ENCODE results near the gene SGCA. TPM values are rescaled to one million over a fixed set of nuclear protein-coding genes. Genes with fewer than 3 reads are reported as not detected.
A peak's percentile ranks its signal among the peaks of the same experiment; 100 is the strongest.

The SGCA gene
- total and polyA plus RNA-seq, 12 donors, result 0.28 to 5.5 (median 1.6) TPM; not detected in 4

DNA sequence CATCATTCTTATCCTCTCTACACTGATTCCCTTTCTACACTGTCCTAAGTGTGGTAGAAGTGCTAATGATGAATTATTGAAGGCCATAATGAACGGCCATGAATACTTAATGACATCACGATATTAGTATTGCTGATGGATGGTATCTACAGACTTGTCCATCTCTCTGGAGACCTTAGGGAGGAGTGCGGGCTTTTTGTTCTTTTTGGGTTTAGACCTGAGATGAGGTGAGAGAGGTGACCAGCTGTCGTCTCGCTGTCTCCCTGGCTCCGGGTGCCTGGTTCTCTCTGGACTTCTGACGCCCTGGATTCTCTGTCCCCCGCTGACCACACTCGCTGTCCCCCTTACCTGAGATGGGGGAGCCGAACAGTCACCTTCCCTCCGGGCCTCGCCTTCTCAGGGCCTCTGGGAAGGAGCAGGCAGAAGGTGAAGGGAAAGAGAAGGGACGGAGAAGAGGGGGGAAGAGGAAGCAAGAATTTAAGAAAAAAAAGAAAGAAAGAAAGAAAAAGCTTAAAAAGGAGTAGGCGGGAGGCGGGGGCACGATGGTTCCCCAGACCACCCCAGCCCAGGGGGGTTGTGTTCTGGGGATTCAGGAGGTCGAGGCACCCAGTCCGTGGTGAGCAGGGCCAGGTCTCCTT, 17.1 kb downstream of the SGCA start:
- no peaks in the 10 kb centered on the region for H3K36me3 ChIP-seq (replicated peaks in 1 of 2)
- H3K4me3 ChIP-seq, result no peak overlapping the region
- no peak overlapping the region for H3K27ac ChIP-seq
- intact Hi-C loops (cut with DNase I), result no loop called here
- no peaks in the 10 kb centered on the region for H3K9me3 ChIP-seq (replicated peaks in 1 of 3)
- no peaks in the 10 kb centered on the region for H3K27me3 ChIP-seq
- H3K4me1 ChIP-seq (replicated peaks in 1 of 2), result peaks cover 7 to 8% of the 10 kb centered on the region in 2 donors
- TF ChIP-seq, protein P1, sequence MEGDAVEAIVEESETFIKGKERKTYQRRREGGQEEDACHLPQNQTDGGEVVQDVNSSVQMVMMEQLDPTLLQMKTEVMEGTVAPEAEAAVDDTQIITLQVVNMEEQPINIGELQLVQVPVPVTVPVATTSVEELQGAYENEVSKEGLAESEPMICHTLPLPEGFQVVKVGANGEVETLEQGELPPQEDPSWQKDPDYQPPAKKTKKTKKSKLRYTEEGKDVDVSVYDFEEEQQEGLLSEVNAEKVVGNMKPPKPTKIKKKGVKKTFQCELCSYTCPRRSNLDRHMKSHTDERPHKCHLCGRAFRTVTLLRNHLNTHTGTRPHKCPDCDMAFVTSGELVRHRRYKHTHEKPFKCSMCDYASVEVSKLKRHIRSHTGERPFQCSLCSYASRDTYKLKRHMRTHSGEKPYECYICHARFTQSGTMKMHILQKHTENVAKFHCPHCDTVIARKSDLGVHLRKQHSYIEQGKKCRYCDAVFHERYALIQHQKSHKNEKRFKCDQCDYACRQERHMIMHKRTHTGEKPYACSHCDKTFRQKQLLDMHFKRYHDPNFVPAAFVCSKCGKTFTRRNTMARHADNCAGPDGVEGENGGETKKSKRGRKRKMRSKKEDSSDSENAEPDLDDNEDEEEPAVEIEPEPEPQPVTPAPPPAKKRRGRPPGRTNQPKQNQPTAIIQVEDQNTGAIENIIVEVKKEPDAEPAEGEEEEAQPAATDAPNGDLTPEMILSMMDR (IDR thresholded peaks at IDR 0.05), result no peak
- no peak for TF ChIP-seq POLR2A (IDR thresholded peaks at IDR 0.05)
- no peak for DNase-seq
- 75 to 82% (median 79%) methylated on average over 18 of the region's 18 CpGs for WGBS, 4 donors

DNA sequence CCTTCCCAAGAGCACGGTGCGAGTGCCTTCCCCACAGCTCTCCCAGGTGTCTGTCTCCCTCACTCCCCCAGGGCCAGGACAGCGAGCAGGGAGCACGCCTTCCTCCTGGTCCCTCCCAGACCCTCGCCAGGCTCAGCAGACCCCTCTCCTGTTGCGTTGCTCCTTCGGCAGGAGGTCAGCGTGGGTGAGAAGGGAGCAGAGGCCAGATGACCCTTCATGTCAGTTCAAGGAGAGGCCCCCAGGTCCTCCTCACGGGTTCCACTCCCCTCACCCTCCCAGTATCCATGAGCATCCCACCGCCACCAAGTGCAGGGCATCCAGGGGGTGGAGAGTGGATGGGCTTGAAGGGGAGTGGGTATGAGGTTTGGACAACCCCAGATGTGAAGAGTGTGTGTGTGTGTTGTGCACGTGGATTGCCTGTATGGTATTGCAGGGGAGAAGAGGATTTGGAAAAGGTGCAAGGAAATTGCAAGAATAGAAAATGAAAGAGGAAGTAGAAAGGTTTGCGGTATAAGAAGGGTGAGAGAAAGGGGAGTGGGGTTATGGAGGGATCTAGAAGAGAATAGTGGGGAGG, 17.7 kb downstream of the SGCA start:
- Histone ChIP-seq H3K27ac (no peak overlapping the region), H3K4me1 (replicated peaks in 1 of 2) (peaks cover under 1 to 2% of the 10 kb centered on the region in 2 donors), H3K36me3 (replicated peaks in 1 of 2) (no peaks in the 10 kb centered on the region), H3K4me3 (no peak overlapping the region), H3K9me3 (replicated peaks in 1 of 3) (no peaks in the 10 kb centered on the region), H3K27me3 (no peaks in the 10 kb centered on the region)
- 56 to 71% (median 62%) methylated on average over 8 to 12 of the region's 12 CpGs for WGBS, 4 donors
- DNase-seq, result no peak
- TF ChIP-seq, protein P1 (IDR thresholded peaks at IDR 0.05), result no peak
- no peak for TF ChIP-seq POLR2A (IDR thresholded peaks at IDR 0.05)
- intact Hi-C loops (cut with DNase I), result no loop called here

DNA sequence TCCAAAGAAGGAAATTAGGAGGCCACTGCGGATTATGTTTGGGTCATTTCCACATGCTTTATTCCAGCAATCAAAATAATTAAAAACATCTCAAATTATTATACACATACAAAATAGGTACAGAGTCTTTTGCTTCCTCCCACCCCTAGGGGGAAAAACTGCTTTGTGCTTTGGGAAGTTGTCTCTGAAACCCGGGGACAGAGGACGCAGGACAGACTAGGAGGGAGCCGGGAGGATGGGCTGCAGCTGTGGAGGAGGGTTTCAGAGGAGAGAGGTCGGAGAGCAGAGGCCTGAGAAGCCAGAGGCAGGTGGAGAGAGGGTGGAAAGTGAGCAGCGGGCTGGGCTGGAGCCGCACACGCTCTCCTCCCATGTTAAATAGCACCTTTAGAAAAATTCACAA, 18.3 kb downstream of the SGCA start:
- H3K9me3 ChIP-seq (replicated peaks in 1 of 3), result no peaks in the 10 kb centered on the region
- no peaks in the 10 kb centered on the region for H3K36me3 ChIP-seq (replicated peaks in 1 of 2)
- H3K4me1 ChIP-seq (replicated peaks in 1 of 2), result no peaks in the 10 kb centered on the region
- intact Hi-C loops (cut with DNase I), result no loop called here
- no peak overlapping the region for H3K4me3 ChIP-seq
- no peak for TF ChIP-seq POLR2A (IDR thresholded peaks at IDR 0.05)
- TF ChIP-seq, protein P1 (IDR thresholded peaks at IDR 0.05), result no peak
- DNase-seq, result no peak
- 54 to 69% (median 60%) methylated on average over 8 of the region's 8 CpGs for WGBS, 4 donors
- no peaks in the 10 kb centered on the region for H3K27me3 ChIP-seq
- H3K27ac ChIP-seq, result no peak overlapping the region

DNA sequence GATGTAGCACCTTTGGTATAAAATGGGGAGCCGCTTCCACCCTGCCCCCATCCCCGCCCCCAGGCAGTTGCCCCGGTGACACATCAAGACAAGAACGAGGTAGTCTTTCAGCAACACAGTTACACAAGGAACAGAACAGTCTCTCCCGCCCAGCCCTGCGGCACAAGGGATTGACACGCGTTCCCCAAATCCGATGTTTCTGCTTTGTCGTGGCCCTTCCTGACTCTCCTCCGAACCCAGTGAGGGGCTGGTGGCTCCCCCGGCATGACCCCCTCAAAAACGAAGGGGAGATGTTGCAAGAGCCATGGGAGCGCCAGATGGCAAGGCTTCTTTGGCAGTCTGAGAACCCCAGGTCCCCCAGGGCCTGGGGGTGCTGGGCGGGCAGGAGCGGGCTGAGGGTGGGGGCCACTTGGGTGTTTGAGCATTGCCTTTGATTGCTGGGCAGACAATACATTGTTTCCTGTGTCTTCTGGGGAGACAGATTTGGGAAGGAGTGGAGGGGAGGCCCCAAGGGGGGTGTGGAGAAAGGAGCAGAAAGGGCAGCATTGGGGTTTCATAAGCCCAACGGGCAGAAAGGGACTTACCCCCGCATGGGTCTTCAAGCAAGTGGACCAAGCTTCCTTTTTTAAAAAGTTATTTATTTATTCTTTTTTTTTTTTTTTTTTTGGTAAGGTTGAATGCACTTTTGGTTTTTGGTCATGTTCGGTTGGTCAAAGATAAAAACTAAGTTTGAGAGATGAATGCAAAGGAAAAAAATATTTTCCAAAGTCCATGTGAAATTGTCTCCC, 19.0 kb downstream of the SGCA start:
- H3K9me3 ChIP-seq (replicated peaks in 1 of 3), result no peaks in the 10 kb centered on the region
- no peaks in the 10 kb centered on the region for H3K27me3 ChIP-seq
- no peaks in the 10 kb centered on the region for H3K36me3 ChIP-seq (replicated peaks in 1 of 2)
- H3K4me1 ChIP-seq (replicated peaks in 1 of 2), result no peaks in the 10 kb centered on the region
- H3K4me3 ChIP-seq, result no peak overlapping the region
- TF ChIP-seq POLR2A (IDR thresholded peaks at IDR 0.05), result no peak
- TF ChIP-seq, protein P1 (IDR thresholded peaks at IDR 0.05), result no peak
- WGBS, 4 donors, result 59 to 71% (median 61%) methylated on average over 16 to 19 of the region's 19 CpGs
- DNase-seq, result peak in 1 of 7 donors; percentile 63
- intact Hi-C loops (cut with DNase I), result no loop called here
- H3K27ac ChIP-seq, result peak overlapping the region in 1 of 5 donors; percentile 55
